Liver (tissue), 9 donors: ENCODE results near the gene ADAMTS16. TPM values are rescaled to one million over a fixed set of nuclear protein-coding genes. Genes with fewer than 3 reads are reported as not detected.

Source experiments
- DNase-seq: peaks from one replicate; pipeline ENCODE4 v3.0.0-alpha.2; 2017; ENCODE audit warnings: low spot score
- H3K27ac ChIP-seq, 2 donors: one replicate each; pipeline ENCODE4 v1.7.0; 2013; ENCODE audit warnings: inconsistent platforms in 2 of 2, low read length in 2 of 2, control low read depth in 1 of 2, low read depth in 1 of 2, mild to moderate bottlenecking in 1 of 2
- H3K27me3 ChIP-seq, 4 donors: one replicate each; pipeline versions ENCODE4 v1.6.1 to v1.7.0; 2013; ENCODE audit warnings: low read length in 3 of 4, inconsistent platforms in 1 of 4, mild to moderate bottlenecking in 1 of 4, moderate library complexity in 1 of 4; ENCODE audit not compliant: control insufficient read depth in 4 of 4, insufficient read depth in 4 of 4
- H3K36me3 ChIP-seq, 4 donors: one replicate each; pipeline versions ENCODE4 v1.6.1 to v1.7.0; 2013; ENCODE audit warnings: low read length in 3 of 4, mild to moderate bottlenecking in 3 of 4, low read depth in 1 of 4, moderate library complexity in 1 of 4; ENCODE audit not compliant: control insufficient read depth in 4 of 4, insufficient read depth in 3 of 4
- H3K4me1 ChIP-seq, 4 donors: one replicate each; pipeline versions ENCODE4 v1.6.1 to v1.7.0; 2013; ENCODE audit warnings: low read length in 3 of 4, mild to moderate bottlenecking in 3 of 4, moderate library complexity in 1 of 4; ENCODE audit not compliant: control insufficient read depth in 4 of 4, insufficient read depth in 4 of 4
- H3K4me3 ChIP-seq, 3 donors: one replicate each; pipeline versions ENCODE4 v1.6.1 to v1.7.0; 2013; ENCODE audit warnings: low read length in 3 of 3, control low read depth in 1 of 3, low read depth in 1 of 3, mild to moderate bottlenecking in 1 of 3
- H3K9ac ChIP-seq, 2 donors: one replicate each; pipeline ENCODE4 v1.7.0; 2013; ENCODE audit warnings: low read length in 2 of 2, mild to moderate bottlenecking in 2 of 2, moderate library complexity in 2 of 2, control low read depth in 1 of 2, low read depth in 1 of 2
- H3K9me3 ChIP-seq, 4 donors: one replicate each; pipeline versions ENCODE4 v1.6.1 to v1.7.0; 2013; ENCODE audit warnings: low read length in 3 of 4; ENCODE audit not compliant: control insufficient read depth in 4 of 4
- ATF3 ChIP-seq: IDR thresholded peaks from 2 replicates; pipeline ENCODE4 v1.6.1; 2016; ENCODE audit warnings: antibody characterized with exemption
- EGR1 ChIP-seq, 2 donors: IDR thresholded peaks; 2 replicates each; pipeline ENCODE4 v1.6.1; 2016 to 2018; ENCODE audit warnings: antibody characterized with exemption in 2 of 2, low read depth in 2 of 2
- FOXA1 ChIP-seq: IDR thresholded peaks from 2 replicates; pipeline ENCODE4 v1.6.1; 2016; ENCODE audit warnings: antibody characterized with exemption
- GABPA ChIP-seq, 2 donors: IDR thresholded peaks in 1 of 2; conservative IDR thresholded peaks in 1 of 2; 2 replicates each; pipeline ENCODE4 v1.6.1; 2016; ENCODE audit warnings: antibody characterized with exemption in 2 of 2, mild to moderate bottlenecking in 1 of 2, moderate library complexity in 1 of 2
- HNF4A ChIP-seq, 2 donors: conservative IDR thresholded peaks; 2 replicates each; pipeline ENCODE4 v1.6.1; 2016; ENCODE audit warnings: antibody characterized with exemption in 2 of 2, mild to moderate bottlenecking in 2 of 2
- HNF4G ChIP-seq: IDR thresholded peaks from 2 replicates; pipeline ENCODE4 v1.6.1; 2016; ENCODE audit warnings: antibody characterized with exemption
- JUND ChIP-seq, 2 donors: IDR thresholded peaks; 2 replicates each; pipeline ENCODE4 v1.6.1; 2016; ENCODE audit warnings: antibody characterized with exemption in 2 of 2
- MAX ChIP-seq: IDR thresholded peaks from 2 replicates; pipeline ENCODE4 v1.6.1; 2016; ENCODE audit warnings: antibody characterized with exemption
- RAD21 ChIP-seq, 2 donors: IDR thresholded peaks; 2 replicates each; pipeline ENCODE4 v1.6.1; 2016; ENCODE audit warnings: antibody characterized with exemption in 2 of 2, mild to moderate bottlenecking in 2 of 2
- REST ChIP-seq: IDR thresholded peaks from 2 replicates; pipeline ENCODE4 v1.6.1; 2016; ENCODE audit warnings: antibody characterized with exemption, mild to moderate bottlenecking
- RXRA ChIP-seq, 2 donors: IDR thresholded peaks; 2 replicates each; pipeline ENCODE4 v1.6.1; 2017 to 2018; ENCODE audit warnings: antibody characterized with exemption in 2 of 2, mild to moderate bottlenecking in 1 of 2
- SP1 ChIP-seq: IDR thresholded peaks from 2 replicates; pipeline ENCODE4 v1.6.1; 2018; ENCODE audit warnings: antibody characterized with exemption, mild to moderate bottlenecking
- TAF1 ChIP-seq: conservative IDR thresholded peaks from 2 replicates; pipeline ENCODE4 v1.6.1; 2016; ENCODE audit warnings: antibody characterized with exemption, mild to moderate bottlenecking
- WGBS: extraction: QIAGEN DNeasy Blood & Tissue Kit; methylation state at CpG from one replicate; pipeline ENCODE4 v1.1.7; 2013; 5-methylcytosine and 5-hydroxymethylcytosine counted together
- polyA plus RNA-seq, 2 donors: library from polyadenylated mRNA; stranded (reverse) in 1 of 2; unstranded in 1 of 2; fragments of 200-250 nt in 1 of 2; fragments of >200 nt in 1 of 2; fragmentation: Nextera tagmentation in 1 of 2; extraction: Ambion mirVana in 1 of 2; gene quantifications; one replicate each; pipeline versions ENCODE4 v1.2.1 to v1.2.3, GENCODE V29; 2013 to 2015
- total RNA-seq, 2 donors: library from RNA; depleted of rRNA; stranded (reverse); fragments of >200 nt; gene quantifications; one replicate each; pipeline ENCODE4 v1.2.3, GENCODE V29; 2014
- donor health status: healthy.
- donor health status: healthy.
- donor health status: healthy.
- donor health status: healthy.
- donor health status: healthy.

ADAMTS16 gene
- total and polyA plus RNA-seq, 4 donors: under 0.01 to 0.84 TPM; not detected in 2

- Histone ChIP-seq H3K27me3 (no peaks in the 10 kb centered on the region), H3K9ac (no peak overlapping the region), H3K27ac (no peak overlapping the region), H3K4me3 (no peak overlapping the region), H3K9me3 (no peaks in the 10 kb centered on the region), H3K36me3 (no peaks in the 10 kb centered on the region), H3K4me1 (no peaks in the 10 kb centered on the region)
- DNase-seq: no peak
- 65% methylated on average over 10 of the region's 10 CpGs for WGBS
- TF ChIP-seq JUND (IDR thresholded peaks at IDR 0.05) (no peak), REST (no peak), SP1 (no peak), GABPA (IDR thresholded peaks at IDR 0.05 in 1 of 2, conservative IDR thresholded peaks at IDR 0.05 in 1 of 2) (no peak), RXRA (IDR thresholded peaks at IDR 0.05) (no peak), FOXA1 (no peak), HNF4G (no peak)
These were observed 208.0 kb downstream of the ADAMTS16 start for GRCh38 chr5:5348135-5348534.

GRCh38 chr5:5348576-5348975 lies 208.4 kb downstream of the ADAMTS16 start:
- no peaks in the 10 kb centered on the region for H3K27me3 ChIP-seq
- no peak overlapping the region for H3K27ac ChIP-seq
- H3K4me1 ChIP-seq: no peaks in the 10 kb centered on the region
- no peak overlapping the region for H3K4me3 ChIP-seq
- TF ChIP-seq TAF1: no peak
- TF ChIP-seq ATF3: no peak
- TF ChIP-seq HNF4G: no peak
- TF ChIP-seq FOXA1: no peak
- no peak for TF ChIP-seq RAD21 (IDR thresholded peaks at IDR 0.05)
- no peaks in the 10 kb centered on the region for H3K9me3 ChIP-seq
- H3K36me3 ChIP-seq: no peaks in the 10 kb centered on the region
- H3K9ac ChIP-seq: no peak overlapping the region
- DNase-seq: no peak

- no peaks in the 10 kb centered on the region for H3K27me3 ChIP-seq
- no peak overlapping the region for H3K27ac ChIP-seq
- H3K9me3 ChIP-seq: no peaks in the 10 kb centered on the region
- TF ChIP-seq HNF4A (conservative IDR thresholded peaks at IDR 0.05) (no peak), HNF4G (no peak), GABPA (IDR thresholded peaks at IDR 0.05 in 1 of 2, conservative IDR thresholded peaks at IDR 0.05 in 1 of 2) (no peak), SP1 (no peak), EGR1 (IDR thresholded peaks at IDR 0.05; ENCODE audit: low read depth in 2 of 2) (no peak), ATF3 (no peak), RXRA (IDR thresholded peaks at IDR 0.05) (no peak), MAX (no peak)
- H3K36me3 ChIP-seq: no peaks in the 10 kb centered on the region
- WGBS: 61% methylated on average over 9 of the region's 9 CpGs
- no peak overlapping the region for H3K9ac ChIP-seq
- no peak overlapping the region for H3K4me3 ChIP-seq
- no peaks in the 10 kb centered on the region for H3K4me1 ChIP-seq
- no peak for DNase-seq
These were observed 210.0 kb downstream of the ADAMTS16 start for GRCh38 chr5:5350101-5350500.
